ELF-1 (cell line): Measurements from ENCODE around the gene NUMB.
A peak's percentile ranks its signal among the peaks of the same experiment; 100 is the strongest.

Experiments
- DNase-seq: peaks from one replicate; pipeline ENCODE4 v3.0.0-alpha.2; 2016; ENCODE audit warnings: low read depth, low spot score

Gene NUMB

GRCh38 chr14:73458183-73458976 lies at the start of gene NUMB:
Gene NUMB, minus strand, starts transcription at chr14:73458546. Its CDS starts 102,795 bp downstream, at chr14:73355751.
- DNase-seq = peak; percentile 100

- DNase-seq = no peak
These were observed 45.3 kb upstream of the NUMB start for GRCh38 chr14:73503648-73504047.

GRCh38 chr14:73502017-73502619 lies 43.8 kb upstream of the NUMB start:
- DNase-seq = no peak

GRCh38 chr14:73500360-73500759 lies 42.0 kb upstream of the NUMB start:
- no peak for DNase-seq

GRCh38 chr14:73494593-73494992 lies 36.2 kb upstream of the NUMB start:
- DNase-seq = no peak

GRCh38 chr14:73492670-73493069 lies 34.3 kb upstream of the NUMB start:
- DNase-seq = no peak

- DNase-seq = no peak
These were observed 33.8 kb upstream of the NUMB start for GRCh38 chr14:73492043-73492552.

- DNase-seq = peak; percentile 68
These were observed 33.1 kb upstream of the NUMB start for GRCh38 chr14:73491256-73492042.

- peak; percentile 73 for DNase-seq
These were observed 31.3 kb upstream of the NUMB start for GRCh38 chr14:73489481-73490175.

- no peak for DNase-seq
These were observed 20.3 kb upstream of the NUMB start for GRCh38 chr14:73478684-73479083.

- DNase-seq = no peak
These were observed 19.4 kb upstream of the NUMB start for GRCh38 chr14:73477618-73478266.

- DNase-seq = no peak
These were observed 18.1 kb upstream of the NUMB start for GRCh38 chr14:73476451-73476931.

GRCh38 chr14:73474952-73475351 lies 16.6 kb upstream of the NUMB start:
- no peak for DNase-seq

- DNase-seq = peak; percentile 51
These were observed 14.1 kb upstream of the NUMB start for GRCh38 chr14:73472185-73473114.

GRCh38 chr14:73471582-73472184 lies 13.3 kb upstream of the NUMB start:
- DNase-seq = no peak

- no peak for DNase-seq
These were observed 10.6 kb upstream of the NUMB start for GRCh38 chr14:73468828-73469375.

- DNase-seq = no peak
These were observed 9.5 kb upstream of the NUMB start for GRCh38 chr14:73467800-73468199.

- peak; percentile 20 for DNase-seq
These were observed 9.0 kb upstream of the NUMB start for GRCh38 chr14:73467377-73467776.

- DNase-seq = no peak
These were observed 8.5 kb upstream of the NUMB start for GRCh38 chr14:73466861-73467260.
